Non-pigmented ciliary epithelial cell (primary cell): ENCODE data around the gene C19orf81.
A peak's percentile ranks its signal among the peaks of the same experiment; 100 is the strongest.

Experiments
- DNase-seq: peaks from one replicate; pipeline ENCODE4 v3.0.0-alpha.2; 2010; ENCODE audit warnings: low read depth

The C19orf81 gene

GRCh38 chr19:50659318-50660087, 10.3 kb downstream of the C19orf81 start:
- no peak for DNase-seq

GRCh38 chr19:50660088-50660366, 10.8 kb downstream of the C19orf81 start:
- no peak for DNase-seq

GRCh38 chr19:50661023-50661422, 11.8 kb downstream of the C19orf81 start:
- no peak for DNase-seq

- DNase-seq = no peak
Measured at GRCh38 chr19:50661766-50662650, 12.8 kb downstream of the C19orf81 start.

GRCh38 chr19:50662651-50663481, 13.6 kb downstream of the C19orf81 start:
- no peak for DNase-seq

GRCh38 chr19:50663482-50663790, 14.2 kb downstream of the C19orf81 start:
- DNase-seq = no peak

- DNase-seq = no peak
Measured at GRCh38 chr19:50664204-50664603, 15.0 kb downstream of the C19orf81 start.

GRCh38 chr19:50666346-50667176, 17.3 kb downstream of the C19orf81 start:
- DNase-seq = no peak

GRCh38 chr19:50667177-50667758, 18.0 kb downstream of the C19orf81 start:
- DNase-seq = no peak

- no peak for DNase-seq
Measured at GRCh38 chr19:50667759-50668231, 18.6 kb downstream of the C19orf81 start.

- DNase-seq = no peak
Measured at GRCh38 chr19:50668416-50668815, 19.2 kb downstream of the C19orf81 start.

- DNase-seq = no peak
Measured at GRCh38 chr19:50668879-50669278, 19.6 kb downstream of the C19orf81 start.

- no peak for DNase-seq
Measured at GRCh38 chr19:50669302-50670101, 20.3 kb downstream of the C19orf81 start.

GRCh38 chr19:50670102-50670380, 20.8 kb downstream of the C19orf81 start:
- DNase-seq = no peak

- DNase-seq = no peak
Measured at GRCh38 chr19:50673118-50673517, 23.9 kb downstream of the C19orf81 start.

- DNase-seq = no peak
Measured at GRCh38 chr19:50676625-50677197, 27.5 kb downstream of the C19orf81 start.

GRCh38 chr19:50677636-50678035, 28.4 kb downstream of the C19orf81 start:
- DNase-seq = no peak

- no peak for DNase-seq
Measured at GRCh38 chr19:50678323-50678722, 29.1 kb downstream of the C19orf81 start.

- peak; percentile 13 for DNase-seq
Measured at GRCh38 chr19:50679177-50680125, 30.2 kb downstream of the C19orf81 start.
